Naive B cell (primary cell): ENCODE data around the gene SIX5. TPM values are rescaled to one million over a fixed set of nuclear protein-coding genes. Genes with fewer than 3 reads are reported as not detected.
"Not testable (repeated sequence)": the region's sequence is repeated elsewhere in the genome, so short reads cannot be mapped to it uniquely, and the experiment has no call there.

Experiments
- ATAC-seq, 2 donors: fragments of 150-1000 bp; cut with Tn5 transposase; 2 replicates each; pipeline ENCODE4 v1.10.0; 2021; ENCODE audit warnings: low read depth in 2 of 2, mild to moderate bottlenecking in 2 of 2, moderate library complexity in 2 of 2
- DNase-seq: peaks from one replicate; pipeline ENCODE4 v3.0.0; 2022
- H3K27ac Mint-ChIP-seq, 6 donors: one replicate each; pipeline ENCODE4 v1.8.0; 2020 to 2022; ENCODE audit warnings: mild to moderate bottlenecking in 6 of 6, mixed read lengths in 6 of 6, moderate library complexity in 5 of 6, inconsistent platforms in 2 of 6
- H3K27me3 Mint-ChIP-seq, 3 donors: one replicate each; pipeline ENCODE4 v1.8.0; 2021 to 2022; ENCODE audit warnings: mixed read lengths in 3 of 3, mild to moderate bottlenecking in 1 of 3
- H3K36me3 Mint-ChIP-seq, 2 donors: one replicate each; pipeline ENCODE4 v1.8.0; 2020 to 2022; ENCODE audit warnings: mixed read lengths in 2 of 2, inconsistent platforms in 1 of 2, mild to moderate bottlenecking in 1 of 2
- H3K4me1 Mint-ChIP-seq, 3 donors: one replicate each; pipeline ENCODE4 v1.8.0; 2020 to 2022; ENCODE audit warnings: mixed read lengths in 3 of 3, inconsistent platforms in 1 of 3, mild to moderate bottlenecking in 1 of 3, moderate library complexity in 1 of 3
- H3K4me3 Mint-ChIP-seq, 8 donors: one replicate each; pipeline ENCODE4 v1.8.0; 2020 to 2022; ENCODE audit warnings: mild to moderate bottlenecking in 8 of 8, mixed read lengths in 8 of 8, moderate library complexity in 8 of 8, inconsistent platforms in 2 of 8
- H3K9me3 Mint-ChIP-seq, 7 donors: one replicate each; pipeline ENCODE4 v1.8.0; 2020 to 2022; ENCODE audit warnings: mixed read lengths in 7 of 7, mild to moderate bottlenecking in 5 of 7, inconsistent platforms in 2 of 7, moderate library complexity in 1 of 7
- polyA plus RNA-seq, 6 donors: library from polyadenylated mRNA; unstranded; fragments of 300-500 nt; fragmentation: Illumina TruSeq; gene quantifications; one replicate each; pipeline ENCODE4 v1.2.3, GENCODE V29; 2021; ENCODE audit warnings: low read depth in 6 of 6

SIX5 gene
- polyA plus RNA-seq, 6 donors from 2014 or later = 0.18 TPM; not detected in 5

DNA sequence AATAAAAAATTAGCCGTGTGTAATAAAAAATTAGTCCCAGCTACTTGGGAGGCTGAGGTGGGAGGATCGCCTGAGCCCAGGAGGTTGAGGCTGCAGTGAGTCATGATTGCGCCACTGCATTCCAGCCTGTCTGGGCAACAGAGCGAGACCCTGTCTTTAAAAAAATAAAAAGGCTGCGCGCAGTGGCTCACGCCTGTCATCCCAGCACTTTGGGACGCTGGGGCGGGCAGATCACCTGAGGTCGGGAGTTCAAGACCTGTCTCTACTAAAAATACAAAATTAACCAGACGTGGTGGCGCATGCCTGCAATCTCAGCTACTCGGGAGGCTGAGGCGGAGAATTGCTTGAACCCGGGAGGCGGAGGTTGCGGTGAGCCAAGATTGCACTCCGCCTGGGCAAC is 40.4 kb downstream of the SIX5 start:
- peak overlapping the region in 5 of 8 donors; percentile 23 to 76 (median 32) for H3K4me3 Mint-ChIP-seq
- ATAC-seq, H3K36me3 Mint-ChIP-seq, H3K27me3 Mint-ChIP-seq, H3K9me3 Mint-ChIP-seq, DNase-seq: not testable (repeated sequence)
- peak overlapping the region in 3 of 6 donors; percentile 31 to 95 (median 77) for H3K27ac Mint-ChIP-seq
- peaks cover 28 to 57% (median 43%) of the 10 kb centered on the region in 3 donors for H3K4me1 Mint-ChIP-seq

DNA sequence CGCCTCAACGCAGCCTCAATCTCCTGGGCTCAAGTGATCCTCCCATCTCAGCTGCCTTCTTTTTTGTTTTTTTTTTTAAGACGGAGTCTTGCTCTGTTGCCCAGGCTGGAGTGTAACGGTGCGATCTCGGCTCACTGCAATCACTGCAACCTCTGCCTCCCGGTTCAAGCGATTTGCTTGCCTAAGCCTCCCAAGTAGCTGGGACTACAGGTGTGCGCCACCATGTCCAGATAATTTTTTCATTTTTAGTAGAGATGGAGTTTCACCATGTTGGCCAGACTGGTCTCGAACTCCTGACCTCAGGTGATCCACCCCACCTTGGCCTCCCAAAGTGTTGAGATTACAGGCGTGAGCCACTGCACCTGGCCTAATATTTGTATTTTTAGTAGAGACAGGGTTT is 49.0 kb downstream of the SIX5 start:
- Mint-ChIP-seq H3K4me1 (peaks cover 37 to 45% (median 42%) of the 10 kb centered on the region in 3 donors), H3K27ac (peak overlapping the region in 1 of 6 donors; percentile 24), H3K4me3 (peak overlapping the region in 1 of 8 donors; percentile 24)
- ATAC-seq, DNase-seq, H3K9me3 Mint-ChIP-seq, H3K36me3 Mint-ChIP-seq, H3K27me3 Mint-ChIP-seq: not testable (repeated sequence)

DNA sequence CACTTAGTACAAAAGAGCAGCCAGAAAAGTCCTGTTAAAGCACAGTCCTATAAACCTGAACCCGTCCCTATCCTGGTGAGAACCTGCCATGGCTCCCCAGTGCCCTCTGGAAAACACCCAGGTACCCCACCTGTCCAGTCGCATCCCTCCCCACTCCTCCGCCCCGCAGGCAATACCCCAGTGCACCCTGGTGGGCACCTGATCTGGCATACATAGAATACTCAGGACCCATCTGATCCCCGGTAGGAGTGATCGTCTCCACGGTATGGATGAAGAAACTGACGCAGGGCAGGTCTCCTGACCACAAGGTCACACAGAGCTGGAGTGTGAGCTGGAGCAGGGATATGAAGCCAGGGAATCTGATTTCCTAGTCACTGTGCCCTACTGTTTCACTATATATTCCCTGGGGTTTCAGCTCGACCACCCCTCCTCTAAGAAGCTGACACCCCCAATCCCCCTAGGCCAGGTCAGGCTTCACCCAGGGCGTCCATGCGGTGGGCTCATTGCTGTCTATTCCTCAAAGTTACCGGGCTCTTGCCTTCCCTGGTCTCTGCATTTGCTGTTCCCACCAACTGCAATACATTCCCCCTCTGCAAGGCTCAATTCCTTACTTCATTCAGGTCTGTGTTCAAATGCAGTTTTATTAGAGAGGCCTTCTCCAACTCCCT is 50.9 kb downstream of the SIX5 start:
- peak overlapping the region; percentile 84 to 99 (median 98) for H3K27ac Mint-ChIP-seq
- no peak for DNase-seq
- ATAC-seq = no peak
- peaks cover 0 to 8% of the 10 kb centered on the region in 2 donors for H3K36me3 Mint-ChIP-seq
- peak overlapping the region; percentile 86 to 99 (median 97) for H3K4me3 Mint-ChIP-seq
- no peaks in the 10 kb centered on the region for H3K27me3 Mint-ChIP-seq
- peaks cover 35 to 41% (median 40%) of the 10 kb centered on the region in 3 donors for H3K4me1 Mint-ChIP-seq
- no peaks in the 10 kb centered on the region for H3K9me3 Mint-ChIP-seq

DNA sequence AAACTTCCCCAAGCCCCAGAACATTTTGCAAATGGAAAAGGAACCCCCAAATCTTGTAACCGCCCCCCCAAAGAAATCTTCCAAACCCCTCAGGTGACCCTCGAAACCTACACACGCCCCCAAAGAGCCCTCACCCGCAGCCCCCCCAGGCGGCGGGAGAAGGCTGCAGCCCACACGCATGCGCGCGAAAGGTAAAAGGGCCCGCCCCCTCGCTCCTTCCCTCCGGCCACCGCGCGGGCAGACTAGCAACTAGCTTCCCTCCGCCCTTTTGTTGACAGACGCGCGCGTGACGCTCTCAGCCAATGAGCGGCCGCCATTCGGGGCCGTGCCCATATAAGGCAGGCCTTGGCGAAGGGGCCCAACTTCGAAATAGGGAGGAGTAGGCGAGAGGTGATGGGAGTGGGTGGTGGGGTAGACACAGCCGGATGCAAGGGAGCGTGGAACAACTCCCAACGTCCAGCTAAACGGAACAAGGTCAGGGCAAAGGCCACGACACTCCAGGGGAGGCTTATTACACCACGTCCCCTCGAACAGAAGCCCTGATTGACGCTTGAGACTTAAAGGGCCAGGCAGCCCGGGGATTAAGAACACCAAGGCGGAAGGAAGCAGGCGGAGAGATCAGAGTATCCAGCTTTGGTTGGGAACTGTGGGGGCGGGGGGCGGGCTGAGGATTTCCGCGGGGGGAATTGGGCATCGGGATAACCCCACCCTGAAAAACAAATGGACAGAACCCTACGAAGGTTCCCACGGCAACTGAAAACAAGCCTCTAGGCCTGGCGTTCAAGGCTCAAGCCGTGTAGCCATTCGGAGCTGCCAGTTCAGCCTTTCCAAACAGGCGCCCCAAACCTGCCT is 51.7 kb downstream of the SIX5 start:
- Mint-ChIP-seq H3K9me3 (no peaks in the 10 kb centered on the region), H3K4me1 (peaks cover 35 to 41% (median 40%) of the 10 kb centered on the region in 3 donors), H3K27ac (peak overlapping the region; percentile 87 to 99 (median 98)), H3K27me3 (no peaks in the 10 kb centered on the region), H3K4me3 (peak overlapping the region; percentile 86 to 99 (median 97)), H3K36me3 (peaks cover 0 to 8% of the 10 kb centered on the region in 2 donors)
- peak; percentile 96 for DNase-seq
- peak; percentile 93 for ATAC-seq

DNA sequence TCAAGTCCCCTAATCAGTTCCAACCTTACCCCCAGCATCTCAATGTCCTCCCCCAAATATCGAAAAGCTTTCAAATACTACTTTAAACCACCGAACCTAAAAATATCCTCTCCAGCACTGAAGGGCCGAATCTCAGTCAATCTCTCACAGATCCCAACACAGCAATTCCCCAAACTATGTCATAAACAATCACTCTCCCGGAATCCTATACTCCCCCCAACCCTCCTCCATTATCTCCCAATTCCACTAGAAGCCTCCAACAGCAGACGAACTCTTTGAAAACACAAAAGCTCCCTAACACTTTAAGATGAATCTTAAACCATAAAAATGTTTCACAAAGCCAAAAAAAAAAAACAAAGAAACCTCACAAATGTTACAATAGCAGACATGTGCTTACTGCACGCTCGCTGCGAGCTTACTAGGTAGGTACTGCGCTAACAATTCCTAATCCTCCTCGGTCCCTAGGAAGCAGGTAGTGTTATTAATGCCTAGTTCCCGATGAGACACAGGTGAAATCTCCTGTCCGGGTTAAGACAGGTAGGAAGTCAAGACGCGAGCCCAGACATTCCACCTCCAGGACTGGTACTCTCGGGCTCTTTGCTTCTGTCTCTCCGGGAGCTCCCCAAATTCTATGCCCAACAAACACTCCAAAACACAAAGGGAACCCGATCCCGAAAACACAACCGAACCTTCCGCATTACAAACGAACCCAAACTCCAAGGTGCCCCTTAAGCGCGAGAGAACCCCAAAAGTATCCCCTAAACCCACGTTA is 52.5 kb downstream of the SIX5 start:
- DNase-seq (no peak), ATAC-seq (peak; percentile 0 to 1)
- Mint-ChIP-seq H3K36me3 (peaks cover 0 to 8% of the 10 kb centered on the region in 2 donors), H3K9me3 (no peaks in the 10 kb centered on the region), H3K4me1 (peaks cover 30 to 41% (median 38%) of the 10 kb centered on the region in 3 donors), H3K4me3 (peak overlapping the region; percentile 86 to 99 (median 97)), H3K27me3 (no peaks in the 10 kb centered on the region), H3K27ac (peak overlapping the region; percentile 87 to 99 (median 98))

DNA sequence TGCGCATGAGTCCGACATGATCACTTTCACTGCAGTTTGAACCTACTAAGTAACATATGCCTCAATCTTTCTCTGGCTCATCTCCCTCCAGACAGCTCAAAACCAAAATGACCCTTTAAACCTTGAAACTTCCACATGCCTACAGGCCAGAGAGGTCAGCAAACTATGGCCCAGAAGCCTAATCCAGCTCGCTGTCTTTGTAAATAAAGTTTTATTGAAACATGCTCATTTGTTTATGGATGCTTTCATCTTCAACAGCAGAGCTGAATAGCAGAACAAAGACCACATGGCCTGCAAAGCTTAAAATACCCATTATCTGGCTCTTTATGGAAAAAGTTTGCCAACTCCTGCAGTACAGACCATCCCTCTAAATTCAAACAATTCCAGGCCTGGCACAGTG is 53.9 kb downstream of the SIX5 start:
- ATAC-seq (no peak), DNase-seq (no peak)
- H3K9me3 Mint-ChIP-seq = no peaks in the 10 kb centered on the region
- H3K27ac Mint-ChIP-seq = peak overlapping the region in 2 of 6 donors; percentile 54 to 89
- peaks cover 35 to 46% (median 39%) of the 10 kb centered on the region in 3 donors for H3K4me1 Mint-ChIP-seq
- H3K36me3 Mint-ChIP-seq = peaks cover 8 to 11% of the 10 kb centered on the region in 2 donors
- H3K27me3 Mint-ChIP-seq = no peaks in the 10 kb centered on the region
- H3K4me3 Mint-ChIP-seq = peak overlapping the region in 1 of 8 donors; percentile 86

Other genes starting within 250 kb of the SIX5 start
- gene OPA3, start 184.4 kb downstream of the SIX5 start, polyA plus RNA-seq = 10 to 100 TPM in 1 of 6 donors, 1 to 10 TPM in 4, not detected in 1; 5.0 to 14.4 (median 7.8) TPM
- gene GPR4, start 167.0 kb downstream of the SIX5 start, polyA plus RNA-seq = not detected
- 10 to 100 TPM in 3 of 6 donors, 1 to 10 TPM in 3; 4.3 to 14.1 (median 10.3) TPM for gene EML2, start 129.9 kb downstream of the SIX5 start, polyA plus RNA-seq
- not detected for gene GIPR, start 101.0 kb downstream of the SIX5 start, polyA plus RNA-seq
- 1,000 to 10,000 TPM in 2 of 6 donors, 100 to 1,000 TPM in 4; 808 to 1,139 (median 906) TPM for gene SNRPD2, start 77.3 kb downstream of the SIX5 start, polyA plus RNA-seq
- gene QPCTL, start 76.6 kb downstream of the SIX5 start, polyA plus RNA-seq = 1 to 10 TPM in 5 of 6 donors, under 1 TPM in 1; 0.70 to 6.8 (median 1.7) TPM
- gene FBXO46, start 38.4 kb downstream of the SIX5 start, polyA plus RNA-seq = 10 to 100 TPM in 5 of 6 donors, 1 to 10 TPM in 1; 9.4 to 23.0 (median 13.9) TPM
- gene MEIOSIN, start 35.8 kb downstream of the SIX5 start, polyA plus RNA-seq = not detected
- 1 to 10 TPM in 3 of 6 donors, under 1 TPM in 2, not detected in 1; 0.31 to 2.7 (median 1.1) TPM for gene DMPK, start 13.2 kb upstream of the SIX5 start, polyA plus RNA-seq
- 10 to 100 TPM; 13.4 to 28.1 (median 22.1) TPM for gene DMWD, start 23.6 kb upstream of the SIX5 start, polyA plus RNA-seq
- not detected for gene RSPH6A, start 46.1 kb upstream of the SIX5 start, polyA plus RNA-seq
- 10 to 100 TPM in 2 of 6 donors, 1 to 10 TPM in 4; 6.3 to 24.3 (median 9.0) TPM for gene SYMPK, start 93.9 kb upstream of the SIX5 start, polyA plus RNA-seq
- gene FOXA3, start 95.1 kb upstream of the SIX5 start, polyA plus RNA-seq = not detected
- gene IRF2BP1, start 116.9 kb upstream of the SIX5 start, polyA plus RNA-seq = 10 to 100 TPM in 1 of 6 donors, 1 to 10 TPM in 5; 3.1 to 10.1 (median 5.9) TPM
- gene MYPOP, start 133.4 kb upstream of the SIX5 start, polyA plus RNA-seq = under 1 TPM in 4 of 6 donors, not detected in 2; 0.15 to 0.30 (median 0.28) TPM
- not detected for gene NANOS2, start 145.5 kb upstream of the SIX5 start, polyA plus RNA-seq
- gene NOVA2, start 204.6 kb upstream of the SIX5 start, polyA plus RNA-seq = not detected
- 10 to 100 TPM in 1 of 6 donors, 1 to 10 TPM in 5; 4.9 to 11.9 (median 7.7) TPM for gene CCDC61, start 226.2 kb upstream of the SIX5 start, polyA plus RNA-seq